ENCODE measurements around the gene MDM1.

The MDM1 gene

DNA sequence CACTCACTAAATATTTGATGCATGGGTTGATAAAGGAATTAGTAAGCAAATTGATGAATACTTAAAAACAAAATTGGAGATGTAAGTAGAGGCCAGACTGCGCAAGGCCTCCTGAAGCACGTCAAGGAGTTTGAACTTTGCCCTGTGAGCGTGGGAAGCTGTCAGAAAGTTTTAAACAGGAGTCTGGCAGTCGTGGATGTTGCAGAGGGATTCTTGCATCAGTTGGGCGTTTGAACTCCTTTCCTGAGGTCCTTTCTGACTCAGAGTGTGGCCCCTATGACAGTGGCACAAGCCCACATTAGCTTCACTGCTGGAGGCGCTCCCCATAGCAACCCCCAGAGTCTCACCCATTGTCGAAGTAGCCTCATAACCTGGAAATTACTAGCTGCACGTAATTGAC, 60.8 kb downstream of the MDM1 start:
- no peak for DNase-seq (ENCODE audit: low spot score)

DNA sequence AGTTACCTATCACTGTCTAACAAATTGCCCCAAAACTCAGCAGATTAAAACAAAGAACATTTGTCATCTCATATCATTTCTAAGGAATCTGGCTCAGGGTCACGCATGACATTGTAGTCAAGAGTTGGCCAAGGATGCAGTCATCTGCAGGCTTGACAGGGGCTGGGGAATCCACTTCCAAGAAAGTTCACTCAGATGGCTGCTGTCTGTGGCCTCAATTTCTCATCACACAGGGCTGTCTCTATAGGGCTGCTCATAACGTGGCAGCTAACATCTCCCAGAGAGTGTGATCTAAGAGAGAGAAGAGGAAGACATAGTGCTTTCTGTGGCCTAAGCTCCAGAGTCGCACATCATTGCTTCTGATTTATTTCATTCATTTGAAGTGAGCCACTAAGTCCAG, 61.8 kb downstream of the MDM1 start:
- peak; percentile 56 for DNase-seq (ENCODE audit: low spot score)

DNA sequence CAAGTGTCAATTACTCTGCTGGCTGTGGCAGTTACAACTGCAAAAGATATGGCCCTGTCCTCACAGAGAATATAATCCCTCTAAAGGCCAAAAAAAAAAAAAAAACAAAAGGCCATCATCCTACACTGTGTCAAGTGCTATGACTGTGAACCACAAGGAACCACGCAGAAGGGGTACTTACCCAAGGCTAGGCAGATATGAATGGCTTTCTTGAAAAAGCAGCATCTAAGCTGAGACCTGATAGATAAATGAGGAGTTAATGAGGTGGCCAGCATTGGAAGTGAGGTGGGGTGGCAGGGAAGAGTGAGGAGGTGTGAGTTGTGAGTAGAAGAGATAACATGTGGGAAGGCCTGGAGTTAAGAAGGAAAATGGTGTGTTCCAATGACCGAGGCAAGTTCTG, 62.4 kb downstream of the MDM1 start:
- no peak for DNase-seq (ENCODE audit: low spot score)

DNA sequence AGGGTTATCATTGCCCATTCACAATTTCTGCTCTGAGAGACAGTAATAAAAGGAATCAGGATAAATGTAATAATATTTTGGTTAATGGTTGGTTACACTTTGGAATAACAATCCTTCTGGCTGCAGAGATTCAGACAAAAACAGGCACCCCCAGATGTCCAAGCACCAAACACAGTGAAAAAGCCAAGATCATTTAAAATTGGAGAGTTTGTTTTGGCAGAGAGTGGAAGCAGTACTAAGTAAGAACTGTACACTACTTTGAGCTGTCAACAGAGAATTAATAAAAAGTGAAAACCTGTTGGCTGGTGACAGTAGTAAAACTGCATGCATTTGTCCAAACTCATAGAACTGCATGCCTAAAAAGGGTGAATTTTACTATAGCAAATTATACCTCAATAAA, 63.2 kb downstream of the MDM1 start:
- no peak for DNase-seq (ENCODE audit: low spot score)

DNA sequence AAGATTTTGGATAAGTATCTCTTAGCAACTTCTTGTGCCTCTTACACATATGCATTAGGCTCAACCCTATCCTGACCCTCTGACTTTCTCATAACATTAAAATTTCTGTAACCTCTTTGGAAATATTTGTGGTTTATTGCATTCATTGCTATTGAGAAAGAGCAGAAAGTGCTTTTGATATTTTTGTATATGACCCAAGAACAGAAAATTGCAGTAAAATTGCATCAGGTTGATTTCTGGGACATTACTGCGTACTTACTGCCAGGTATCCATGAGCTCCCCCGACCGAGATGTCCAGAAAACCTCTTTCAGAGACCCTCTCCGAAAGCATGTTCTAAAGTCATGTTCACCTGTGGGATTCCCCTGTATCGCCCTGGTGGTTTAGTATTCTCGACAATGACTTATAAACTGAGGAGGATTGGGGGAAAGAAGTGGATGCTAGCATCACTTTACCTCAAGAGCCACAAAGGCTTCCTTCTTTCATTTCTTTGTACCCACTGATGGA, 64.2 kb downstream of the MDM1 start:
- DNase-seq (ENCODE audit: low spot score): no peak

DNA sequence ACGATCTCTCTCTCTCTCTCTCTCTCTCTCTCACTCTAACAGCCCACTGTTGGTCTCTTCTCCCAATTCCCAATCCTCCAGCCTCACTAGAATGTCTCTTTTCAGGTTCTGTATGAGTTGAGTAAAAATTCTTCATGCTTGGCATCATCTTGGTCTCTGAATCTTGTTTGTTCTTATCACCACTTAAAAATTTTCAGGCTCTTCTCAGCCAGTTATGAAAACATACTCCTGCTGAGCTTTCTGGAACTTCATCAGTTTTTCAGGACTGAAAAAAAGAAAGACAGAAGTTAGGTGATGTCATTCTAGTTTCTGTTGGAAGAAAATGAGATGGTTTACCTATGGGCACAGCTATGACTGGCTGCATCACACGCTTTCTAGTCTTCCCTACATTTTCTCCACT, 67.3 kb downstream of the MDM1 start:
- peak; percentile 24 for DNase-seq (ENCODE audit: low spot score)

DNA sequence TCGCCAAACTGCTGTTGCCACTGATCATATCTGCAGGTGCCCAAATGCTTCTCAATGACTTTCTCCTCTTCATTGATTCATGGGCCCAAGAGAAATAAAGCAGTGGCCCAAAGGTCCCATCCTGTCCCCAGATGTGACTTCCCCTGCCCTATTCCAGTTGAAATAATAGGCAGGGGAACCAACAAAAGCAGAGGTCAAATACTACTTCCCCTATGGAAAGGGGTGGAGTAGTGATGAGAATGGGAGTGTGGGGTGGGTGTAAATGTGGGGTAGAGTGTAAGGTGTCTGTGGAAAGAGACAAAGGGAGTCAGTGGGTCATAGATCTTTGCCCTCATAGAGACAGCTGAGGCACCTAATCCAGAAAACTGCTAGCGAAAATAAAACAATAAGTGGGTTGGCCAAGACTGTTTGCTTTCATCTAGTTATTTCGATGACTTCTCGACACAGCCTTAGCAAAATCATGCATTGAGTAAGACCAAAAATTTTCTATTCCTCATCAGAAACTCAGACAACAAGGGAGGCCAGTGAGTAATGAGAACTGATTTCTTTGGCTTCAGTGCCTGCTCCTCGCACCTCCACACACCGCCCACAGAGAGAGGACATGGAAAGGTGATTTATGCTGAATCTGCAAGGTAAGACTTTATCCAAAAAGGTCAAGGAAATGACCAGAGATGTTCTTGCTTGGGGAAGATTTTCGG, 67.9 kb downstream of the MDM1 start:
- no peak for DNase-seq (ENCODE audit: low spot score)

DNA sequence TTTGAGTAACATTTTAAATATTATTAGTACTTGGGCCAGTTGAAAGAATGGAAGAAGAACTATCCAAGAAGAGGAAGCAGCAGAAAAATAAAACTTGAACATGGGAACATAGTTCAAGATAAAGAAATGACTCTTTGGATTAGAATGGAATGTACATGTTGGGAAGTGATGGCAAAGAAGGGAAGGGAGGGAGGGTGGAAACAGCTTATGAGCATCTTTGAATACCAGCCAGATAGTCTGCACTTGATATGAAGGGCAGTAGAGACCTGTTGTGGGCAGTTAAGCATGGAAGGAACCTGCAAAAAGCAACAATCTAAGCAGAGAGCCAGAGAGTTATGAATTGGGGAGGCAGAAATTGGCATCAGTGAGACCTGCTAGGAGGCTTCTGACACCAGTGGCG, 68.8 kb downstream of the MDM1 start:
- DNase-seq (ENCODE audit: low spot score): no peak

DNA sequence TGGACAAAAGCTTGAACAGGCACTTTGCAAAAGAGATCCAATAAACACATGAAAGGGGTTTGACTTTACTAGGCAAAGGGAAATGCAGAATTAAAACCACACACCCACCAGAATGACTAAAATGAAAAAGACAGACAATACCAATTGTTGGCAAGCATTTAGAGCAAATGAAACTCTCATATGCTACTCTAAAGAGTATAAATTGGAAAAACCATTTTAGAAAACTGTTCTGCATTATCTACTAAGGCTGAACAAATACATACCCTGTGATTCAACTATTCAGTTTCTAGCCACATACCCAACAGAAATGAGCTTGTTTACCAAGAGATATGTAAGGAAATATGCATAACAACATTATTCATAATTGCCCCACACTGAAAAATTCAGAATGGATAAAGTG, 70.3 kb downstream of the MDM1 start:
- no peak for DNase-seq (ENCODE audit: low spot score)

DNA sequence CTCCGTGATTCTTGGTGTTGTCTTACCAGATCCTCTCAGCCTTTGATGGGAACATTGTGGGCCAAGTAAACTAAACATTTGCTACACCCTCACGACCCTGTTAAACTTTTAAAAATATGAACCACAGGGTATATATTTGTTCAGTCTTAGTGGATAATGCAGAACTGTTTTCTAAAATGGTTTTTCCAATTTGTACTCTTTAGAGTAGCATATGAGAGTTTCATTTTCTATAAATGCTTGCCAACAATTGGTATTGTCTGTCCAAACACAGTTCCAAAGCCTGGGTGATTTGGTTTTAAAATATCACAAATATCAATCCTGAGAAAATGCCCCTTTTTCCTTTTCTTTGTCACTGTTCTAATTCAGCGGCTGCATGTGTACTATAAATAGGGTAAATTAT, 72.0 kb downstream of the MDM1 start:
- DNase-seq (ENCODE audit: low spot score): no peak

DNA sequence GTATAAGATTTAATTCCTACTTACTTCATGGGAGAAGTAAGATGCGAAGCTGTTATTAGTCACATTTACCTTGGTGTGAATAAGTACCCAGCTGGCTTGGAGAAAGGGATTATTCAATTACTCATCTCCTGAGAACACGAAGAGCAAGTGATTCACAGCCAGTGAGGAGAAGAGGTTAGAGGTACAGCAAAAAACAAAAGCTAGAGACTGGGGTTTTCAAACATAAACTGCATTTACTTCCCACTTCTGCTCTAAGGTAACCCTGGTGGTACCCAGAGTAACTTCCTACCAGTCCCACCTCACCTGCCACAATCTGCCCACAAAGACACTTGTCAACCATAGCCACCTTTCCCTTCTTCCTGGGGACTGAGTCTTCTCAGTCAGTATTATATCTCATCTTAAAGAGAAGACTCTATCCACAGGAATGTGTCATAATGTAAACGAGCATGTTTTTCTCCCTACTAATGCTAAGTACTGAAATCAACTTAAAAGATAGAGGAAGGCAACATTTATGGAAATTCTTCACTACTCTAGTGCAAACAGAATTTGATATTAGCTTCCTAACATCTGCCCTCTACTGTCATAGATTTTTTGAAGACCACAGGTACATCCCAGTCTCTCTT, 72.7 kb downstream of the MDM1 start:
- peak; percentile 88 for DNase-seq (ENCODE audit: low spot score)

DNA sequence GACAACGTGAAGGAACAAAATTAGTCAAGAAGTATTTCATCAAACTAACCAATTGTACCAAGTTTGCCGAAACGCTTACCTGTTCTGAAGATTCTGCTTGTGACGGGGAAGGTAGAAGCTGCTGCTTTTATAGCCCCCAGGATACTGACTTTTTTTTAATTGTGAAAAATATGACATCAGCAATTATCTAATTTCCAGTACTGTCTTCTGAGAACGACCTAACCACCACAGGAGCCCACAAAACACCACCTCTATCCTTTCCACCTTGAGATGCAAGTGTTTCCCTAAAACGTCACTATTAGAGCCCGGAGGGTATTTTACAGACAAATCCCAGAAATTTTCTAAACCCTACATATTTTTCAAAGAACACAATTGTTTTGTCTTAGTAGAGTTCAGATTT, 78.7 kb downstream of the MDM1 start, which contains the start of gene IL22:
IL22 (minus strand) TSS at position 101 of the 400 bp plus-strand sequence. CDS start 156 bp downstream, outside the sequence.
- no peak for DNase-seq (ENCODE audit: low spot score)

DNA sequence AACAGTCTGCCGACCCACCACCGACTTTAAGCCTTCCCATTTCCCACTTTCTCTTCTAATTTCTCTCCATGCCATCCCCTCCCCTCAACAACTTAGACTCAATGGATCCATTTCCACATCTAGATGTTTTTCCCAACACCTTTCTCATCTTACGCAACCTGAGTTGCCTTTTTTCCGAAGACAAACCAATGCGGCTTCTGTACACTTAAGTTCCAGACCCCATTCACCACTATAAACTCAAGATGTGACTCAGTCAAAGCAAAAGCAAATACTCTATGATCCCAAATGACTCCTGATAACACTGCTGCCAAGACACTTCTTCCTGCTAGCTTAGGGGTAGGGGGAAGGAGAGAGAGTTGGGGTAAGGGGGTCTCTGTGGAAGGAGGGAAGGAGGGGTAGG, 80.1 kb downstream of the MDM1 start:
- no peak for DNase-seq (ENCODE audit: low spot score)

DNA sequence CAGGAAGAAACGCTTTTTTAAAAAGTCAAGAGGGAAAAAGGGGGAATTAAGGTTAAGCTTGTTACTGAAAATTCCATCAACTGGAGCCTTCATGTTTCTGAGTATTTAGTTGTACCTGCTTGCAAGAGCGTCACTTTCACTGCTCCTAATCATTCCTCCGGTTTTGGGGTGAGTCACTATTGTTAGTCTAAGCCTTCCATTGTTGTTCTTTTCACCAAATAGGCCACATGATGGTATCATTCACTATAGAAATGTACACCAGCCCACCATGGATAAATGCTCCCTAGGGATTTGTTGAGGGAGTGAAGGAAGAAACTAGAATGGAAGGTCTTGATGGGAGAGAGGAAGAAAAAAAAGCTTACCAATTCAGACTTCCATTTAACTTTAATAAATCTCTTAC, 81.7 kb downstream of the MDM1 start:
- no peak for DNase-seq (ENCODE audit: low spot score)

DNA sequence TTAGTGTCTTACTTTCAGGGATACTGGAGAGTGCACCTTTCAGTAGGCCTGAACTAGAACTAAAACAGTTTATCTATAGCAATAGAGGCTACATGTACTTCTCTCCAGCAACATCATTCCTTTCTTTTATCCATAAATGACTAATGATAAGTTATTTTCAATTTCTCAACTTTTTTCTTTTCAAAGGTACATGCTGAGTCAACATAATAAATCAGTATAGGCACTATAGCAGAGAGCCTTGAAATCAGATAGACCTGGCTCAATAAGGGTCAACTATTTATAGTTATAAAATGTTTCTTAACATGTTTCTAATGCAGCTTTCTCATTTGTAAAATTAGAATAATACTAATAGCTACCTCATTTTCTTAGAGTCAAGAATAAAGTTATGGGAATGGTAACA, 84.4 kb downstream of the MDM1 start:
- no peak for DNase-seq (ENCODE audit: low spot score)

DNA sequence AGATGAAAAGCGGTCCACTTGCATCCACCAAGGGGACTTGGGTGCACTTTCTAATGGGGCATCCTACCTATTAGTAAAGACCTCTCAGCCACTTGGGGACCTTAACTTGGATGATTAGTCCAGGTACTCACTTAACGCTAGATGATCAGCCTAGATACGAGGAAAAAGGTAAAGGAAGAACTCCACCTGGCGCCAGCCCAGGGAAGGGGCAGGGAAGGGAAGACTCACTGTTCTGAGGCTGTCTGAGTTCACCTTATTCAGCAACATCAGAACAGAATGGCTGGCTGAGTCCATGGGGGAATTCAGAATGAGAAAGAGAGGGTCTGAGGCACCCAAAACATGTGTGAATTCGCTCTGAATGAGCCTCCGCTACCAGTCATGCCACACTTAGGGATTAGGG, 85.8 kb downstream of the MDM1 start:
- DNase-seq (ENCODE audit: low spot score): no peak

DNA sequence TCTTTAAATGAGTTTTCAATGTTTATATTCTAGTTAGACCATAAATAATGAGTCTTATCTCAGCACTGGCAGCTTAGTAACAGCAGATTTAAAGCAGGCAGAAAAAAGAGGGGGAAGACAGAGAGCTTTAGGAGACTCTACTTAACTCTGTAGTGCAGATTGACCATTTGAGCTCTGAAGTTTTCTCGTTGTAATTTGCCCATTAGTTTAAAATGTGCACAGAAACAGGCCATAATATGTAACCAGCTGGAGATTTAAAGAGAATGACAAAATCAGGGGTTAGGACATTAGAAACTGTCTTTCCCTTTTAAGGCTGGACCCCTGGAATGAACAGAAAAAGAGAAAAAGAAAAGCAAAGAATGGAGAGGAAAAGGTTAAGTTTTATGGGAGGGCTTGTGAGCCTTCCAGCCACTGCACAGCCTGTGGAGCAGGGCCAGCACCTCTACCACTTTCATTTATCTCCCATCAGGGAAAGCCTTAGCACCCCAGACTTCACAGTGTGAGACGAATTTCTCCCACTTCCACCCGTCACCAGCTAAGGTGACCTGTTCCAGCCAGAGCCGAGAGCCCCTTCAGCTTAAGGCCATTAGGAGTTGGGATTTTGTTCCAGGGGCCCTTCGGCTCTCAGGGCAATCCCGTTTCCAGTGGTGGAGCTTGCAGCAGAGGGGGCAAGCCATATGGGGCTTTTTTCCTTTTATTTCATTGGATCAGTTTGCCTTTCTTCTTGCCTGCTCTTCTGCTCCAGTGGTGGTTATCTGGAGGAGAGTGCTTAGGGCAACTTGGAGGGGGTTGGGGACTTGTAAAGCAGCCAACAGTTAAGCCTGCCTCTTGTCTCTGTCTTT, 86.8 kb downstream of the MDM1 start:
- DNase-seq (ENCODE audit: low spot score): no peak

Measured in kidney tubule cell (primary cell).